GM19043 (cell line): ENCODE measurements around the gene PLXNC1.
A peak's percentile ranks its signal among the peaks of the same experiment; 100 is the strongest.

Source experiments
- ATAC-seq: cut with Tn5 transposase; IDR thresholded peaks from one replicate; pipeline ENCODE4 v1.9.1; 2021; ENCODE audit warnings: low read depth; ENCODE audit not compliant: unreplicated experiment

Gene PLXNC1

GRCh38 chr12:94260717-94261116, 112.3 kb downstream of the PLXNC1 start:
- no peak for ATAC-seq

GRCh38 chr12:94261119-94261518, 112.7 kb downstream of the PLXNC1 start:
- no peak for ATAC-seq

GRCh38 chr12:94261786-94262185, 113.4 kb downstream of the PLXNC1 start:
- ATAC-seq = no peak

- ATAC-seq = peak; percentile 64
These were observed 114.0 kb downstream of the PLXNC1 start for GRCh38 chr12:94262228-94263010.

- peak; percentile 36 for ATAC-seq
These were observed 114.8 kb downstream of the PLXNC1 start for GRCh38 chr12:94263011-94263811.

- ATAC-seq = no peak
These were observed 115.7 kb downstream of the PLXNC1 start for GRCh38 chr12:94263905-94264561.

- ATAC-seq = no peak
These were observed 116.5 kb downstream of the PLXNC1 start for GRCh38 chr12:94264736-94265485.

GRCh38 chr12:94265539-94265938, 117.2 kb downstream of the PLXNC1 start:
- no peak for ATAC-seq

GRCh38 chr12:94265966-94266745, 117.8 kb downstream of the PLXNC1 start:
- ATAC-seq = no peak

GRCh38 chr12:94266796-94267536, 118.6 kb downstream of the PLXNC1 start:
- no peak for ATAC-seq

GRCh38 chr12:94267537-94267872, 119.1 kb downstream of the PLXNC1 start:
- no peak for ATAC-seq

- ATAC-seq = no peak
These were observed 119.6 kb downstream of the PLXNC1 start for GRCh38 chr12:94267921-94268471.

GRCh38 chr12:94269316-94269999, 121.1 kb downstream of the PLXNC1 start:
- ATAC-seq = no peak

GRCh38 chr12:94271351-94271750, 123.0 kb downstream of the PLXNC1 start:
- ATAC-seq = no peak

- ATAC-seq = no peak
These were observed 123.9 kb downstream of the PLXNC1 start for GRCh38 chr12:94272280-94272679.

- no peak for ATAC-seq
These were observed 124.9 kb downstream of the PLXNC1 start for GRCh38 chr12:94273272-94273671.

- ATAC-seq = no peak
These were observed 128.3 kb downstream of the PLXNC1 start for GRCh38 chr12:94276725-94277124.

GRCh38 chr12:94277426-94278000, 129.1 kb downstream of the PLXNC1 start:
- no peak for ATAC-seq
